Peyer's patch (tissue), 4 donors: ENCODE measurements around the gene IFT43. TPM values are rescaled to one million over a fixed set of nuclear protein-coding genes. Genes with fewer than 3 reads are reported as not detected.
A peak's percentile ranks its signal among the peaks of the same experiment; 100 is the strongest.

ENCODE experiments used
- DNase-seq, 3 donors: peaks; one replicate each; pipeline ENCODE4 v3.0.0-alpha.2; 2017 to 2019
- H3K27ac ChIP-seq, 4 donors: fragments of 200-600 bp; sonication (generic); one replicate each; pipeline ENCODE4 v1.5.1; 2016 to 2019
- H3K27me3 ChIP-seq, 2 donors: fragments of 200-600 bp; sonication (generic); one replicate each; pipeline ENCODE4 v1.5.1; 2019
- H3K36me3 ChIP-seq, 3 donors: fragments of 200-600 bp; sonication (generic); one replicate each; pipeline ENCODE4 v1.5.1; 2016 to 2019
- H3K4me1 ChIP-seq, 4 donors: fragments of 200-600 bp; sonication (generic); one replicate each; pipeline ENCODE4 v1.5.1; 2016 to 2019
- H3K4me3 ChIP-seq, 4 donors: fragments of 200-600 bp; sonication (generic); 1 replicate in 3 of 4; 2 replicates in 1 of 4; pipeline ENCODE4 v1.5.1; 2016 to 2019; ENCODE audit warnings: mild to moderate bottlenecking in 1 of 4
- H3K9me3 ChIP-seq, 4 donors: fragments of 200-600 bp; sonication (generic); one replicate each; pipeline ENCODE4 v1.5.1; 2016 to 2019; ENCODE audit warnings: mild to moderate bottlenecking in 1 of 4
- POLR2A ChIP-seq, 2 donors: fragments of 450-650 bp; IDR thresholded peaks; one replicate each; pipeline ENCODE4 v1.5.1; 2017; ENCODE audit warnings: antibody characterized with exemption in 2 of 2, mild to moderate bottlenecking in 2 of 2, moderate library complexity in 2 of 2
- total RNA-seq, 4 donors: library from RNA; depleted of rRNA; stranded (reverse); fragments of >200 nt; gene quantifications; one replicate each; pipeline ENCODE4 v1.1.0, GENCODE V29; 2016
- TF ChIP-seq, protein P1 (sequence below), 6 experiments: fragments of 450-650 bp in 4 of 6; fragments of 200-600 bp in 2 of 6; sonication (generic) in 1 of 6; IDR thresholded peaks; one replicate each; pipeline ENCODE4 v1.5.1; 2017 to 2019; ENCODE audit warnings: antibody characterized with exemption in 6 of 6, mild to moderate bottlenecking in 3 of 6, moderate library complexity in 1 of 6

The IFT43 gene
- total RNA-seq, 4 donors from 2014 or later: 23.9 to 42.8 (median 33.6) TPM

DNA sequence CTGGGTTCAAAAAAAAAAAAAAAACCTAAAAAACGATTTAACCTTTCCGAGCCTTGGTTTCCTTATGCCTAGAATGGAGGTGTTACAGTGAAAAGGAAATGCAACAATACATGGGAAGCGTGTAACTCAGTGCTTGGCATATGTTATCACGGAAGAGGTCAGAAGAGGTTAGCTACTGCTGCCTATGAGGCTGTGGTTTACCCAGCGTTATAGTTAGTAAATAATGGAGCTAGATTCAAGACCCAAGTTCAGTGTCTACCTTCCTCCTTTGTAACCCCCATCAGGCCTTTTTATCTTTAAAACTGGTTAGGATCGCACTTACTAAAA lies 839 bp downstream of the IFT43 start:
- Histone ChIP-seq H3K27me3 (no peaks in the 10 kb centered on the region), H3K4me3 (peak overlapping the region; percentile 83 to 97 (median 92))
- no peak for TF ChIP-seq POLR2A (IDR thresholded peaks at IDR 0.05)
- TF ChIP-seq, protein P1, sequence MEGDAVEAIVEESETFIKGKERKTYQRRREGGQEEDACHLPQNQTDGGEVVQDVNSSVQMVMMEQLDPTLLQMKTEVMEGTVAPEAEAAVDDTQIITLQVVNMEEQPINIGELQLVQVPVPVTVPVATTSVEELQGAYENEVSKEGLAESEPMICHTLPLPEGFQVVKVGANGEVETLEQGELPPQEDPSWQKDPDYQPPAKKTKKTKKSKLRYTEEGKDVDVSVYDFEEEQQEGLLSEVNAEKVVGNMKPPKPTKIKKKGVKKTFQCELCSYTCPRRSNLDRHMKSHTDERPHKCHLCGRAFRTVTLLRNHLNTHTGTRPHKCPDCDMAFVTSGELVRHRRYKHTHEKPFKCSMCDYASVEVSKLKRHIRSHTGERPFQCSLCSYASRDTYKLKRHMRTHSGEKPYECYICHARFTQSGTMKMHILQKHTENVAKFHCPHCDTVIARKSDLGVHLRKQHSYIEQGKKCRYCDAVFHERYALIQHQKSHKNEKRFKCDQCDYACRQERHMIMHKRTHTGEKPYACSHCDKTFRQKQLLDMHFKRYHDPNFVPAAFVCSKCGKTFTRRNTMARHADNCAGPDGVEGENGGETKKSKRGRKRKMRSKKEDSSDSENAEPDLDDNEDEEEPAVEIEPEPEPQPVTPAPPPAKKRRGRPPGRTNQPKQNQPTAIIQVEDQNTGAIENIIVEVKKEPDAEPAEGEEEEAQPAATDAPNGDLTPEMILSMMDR (IDR thresholded peaks at IDR 0.05): no peak

DNA sequence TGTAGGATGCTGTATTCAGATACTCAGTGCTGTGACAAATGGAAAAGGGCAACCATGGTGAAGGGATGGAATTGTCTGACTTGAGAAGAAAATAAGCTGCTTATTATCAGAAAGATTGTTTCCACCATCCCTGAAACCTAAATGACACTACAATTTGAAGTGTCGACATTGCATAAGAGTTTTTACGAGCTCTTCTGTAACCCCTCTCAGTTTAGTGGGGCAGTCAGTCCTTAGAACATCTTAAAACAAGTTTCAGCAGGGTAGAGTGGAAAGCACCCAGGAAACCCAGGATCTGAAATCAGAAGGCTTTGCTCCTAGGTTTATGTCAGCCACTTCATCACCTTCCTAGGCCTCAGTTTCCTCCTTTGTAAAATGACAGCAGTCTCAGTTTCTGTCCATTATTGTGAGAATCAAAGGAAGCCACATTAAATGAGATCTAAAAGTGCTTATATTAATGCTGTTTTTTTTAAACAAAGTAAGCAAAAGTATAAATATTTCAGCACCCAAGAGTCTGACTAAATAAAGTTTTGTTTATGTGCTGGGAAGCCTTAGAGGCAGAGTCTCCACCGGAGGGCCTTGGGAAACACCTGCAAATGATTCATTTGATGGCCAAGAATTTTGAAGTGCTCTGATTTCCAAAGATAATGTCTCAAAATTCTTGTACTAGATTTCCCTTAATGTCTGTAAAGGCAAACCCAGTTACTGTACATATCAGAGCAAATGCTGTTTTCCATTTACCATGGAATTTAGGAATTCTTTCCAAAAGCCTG lies 1.8 kb downstream of the IFT43 start:
- DNase-seq: no peak
- peaks cover 0 to 7% (median 0%) of the 10 kb centered on the region in 4 donors for H3K4me1 ChIP-seq
- no peaks in the 10 kb centered on the region for H3K27me3 ChIP-seq
- H3K27ac ChIP-seq: no peak overlapping the region
- no peak overlapping the region for H3K4me3 ChIP-seq
- H3K36me3 ChIP-seq: peaks cover 0 to 6% (median 0%) of the 10 kb centered on the region in 3 donors
- TF ChIP-seq, protein P1 (IDR thresholded peaks at IDR 0.05): no peak
- no peak for TF ChIP-seq POLR2A (IDR thresholded peaks at IDR 0.05)
- H3K9me3 ChIP-seq: no peaks in the 10 kb centered on the region

More for the DNA sequence above, 839 bp downstream of the IFT43 start:
- no peaks in the 10 kb centered on the region for H3K9me3 ChIP-seq
- peaks cover 0 to 6% (median 0%) of the 10 kb centered on the region in 3 donors for H3K36me3 ChIP-seq
- H3K27ac ChIP-seq: peak overlapping the region in 3 of 4 donors; percentile 71 to 86 (median 85)
- peaks cover 0 to 8% (median under 1%) of the 10 kb centered on the region in 4 donors for H3K4me1 ChIP-seq
- DNase-seq: no peak

DNA sequence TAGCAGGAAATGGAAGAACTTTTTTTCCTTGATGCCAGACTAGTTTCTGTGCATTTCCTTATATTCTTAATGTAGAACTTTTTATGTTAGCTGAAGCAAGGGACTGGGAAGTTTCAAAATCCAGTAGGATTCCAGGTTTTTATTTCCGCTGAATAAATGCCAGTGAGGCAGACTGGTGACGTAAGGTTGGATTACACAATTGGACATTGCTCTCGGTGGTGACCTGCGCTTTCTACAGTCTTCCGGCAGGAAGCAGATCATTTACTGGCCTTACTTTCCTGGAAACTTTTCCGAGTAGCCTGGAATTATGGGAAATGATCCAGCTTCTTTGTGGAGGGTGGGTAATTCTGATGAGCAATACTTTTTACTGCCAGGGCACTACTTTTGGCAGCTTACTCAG lies 3.6 kb downstream of the IFT43 start:
- no peak for TF ChIP-seq POLR2A (IDR thresholded peaks at IDR 0.05)
- TF ChIP-seq, protein P1 (IDR thresholded peaks at IDR 0.05): peak in 3 of 6 experiments; percentile 5 to 23 (median 15)

DNA sequence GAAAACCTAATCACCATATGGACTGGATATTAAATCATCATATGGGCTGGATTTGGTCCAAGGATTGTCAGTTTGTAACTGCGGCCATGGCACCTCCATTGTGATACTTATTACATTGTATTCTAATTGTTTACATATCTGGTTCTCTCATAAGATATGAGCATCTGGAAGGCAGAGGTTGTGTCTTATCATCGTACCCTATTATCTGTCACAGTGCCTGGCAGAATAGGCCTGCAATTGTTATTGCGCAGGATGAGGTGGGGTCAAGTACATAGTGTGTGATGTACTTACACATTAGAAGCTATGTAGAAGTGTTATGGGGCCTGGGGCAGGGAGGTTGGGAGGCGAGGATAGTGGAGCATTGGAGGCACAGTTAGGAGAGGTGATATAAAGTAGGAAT lies 4.7 kb downstream of the IFT43 start:
- Histone ChIP-seq H3K4me3 (no peak overlapping the region), H3K36me3 (peaks cover 0 to 6% (median 0%) of the 10 kb centered on the region in 3 donors), H3K27ac (no peak overlapping the region), H3K27me3 (no peaks in the 10 kb centered on the region), H3K4me1 (peaks cover 0 to 16% (median 0%) of the 10 kb centered on the region in 4 donors), H3K9me3 (no peaks in the 10 kb centered on the region)
- no peak for DNase-seq
- no peak for TF ChIP-seq POLR2A (IDR thresholded peaks at IDR 0.05)
- TF ChIP-seq, protein P1 (IDR thresholded peaks at IDR 0.05): no peak

More for the DNA sequence above, 3.6 kb downstream of the IFT43 start:
- H3K9me3 ChIP-seq: no peaks in the 10 kb centered on the region
- H3K27ac ChIP-seq: peak overlapping the region in 3 of 4 donors; percentile 47 to 68 (median 61)
- H3K36me3 ChIP-seq: peaks cover 0 to 6% (median 0%) of the 10 kb centered on the region in 3 donors
- DNase-seq: peak in 1 of 3 donors; percentile 72
- H3K4me1 ChIP-seq: peaks cover 0 to 16% (median 0%) of the 10 kb centered on the region in 4 donors
- no peak overlapping the region for H3K4me3 ChIP-seq
- no peaks in the 10 kb centered on the region for H3K27me3 ChIP-seq

DNA sequence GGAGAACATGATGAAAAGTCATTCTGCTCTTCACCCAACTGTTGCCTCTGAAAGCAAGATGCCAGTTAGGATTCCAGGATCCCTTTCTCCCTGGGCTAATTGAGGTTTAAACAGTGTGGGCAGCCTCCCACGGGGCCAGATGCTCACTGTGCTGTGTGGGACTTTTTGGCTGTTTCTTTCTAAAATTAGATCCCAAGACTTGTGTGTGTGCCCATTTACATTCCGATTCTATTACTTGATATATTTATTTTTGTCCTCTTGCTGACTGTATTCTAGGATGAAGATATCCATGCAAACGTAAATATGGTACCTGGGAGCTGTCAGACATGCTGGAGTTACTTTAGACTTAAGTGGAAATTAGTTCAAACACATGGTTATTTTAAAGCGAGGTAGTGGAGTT lies 6.2 kb downstream of the IFT43 start:
- Histone ChIP-seq H3K4me3 (no peak overlapping the region), H3K9me3 (no peaks in the 10 kb centered on the region), H3K27ac (peak overlapping the region in 3 of 4 donors; percentile 5 to 49 (median 7)), H3K27me3 (no peaks in the 10 kb centered on the region), H3K4me1 (peaks cover 0 to 10% (median 0%) of the 10 kb centered on the region in 4 donors), H3K36me3 (peaks cover 0 to 7% (median 0%) of the 10 kb centered on the region in 3 donors)
- no peak for DNase-seq
- TF ChIP-seq, protein P1 (IDR thresholded peaks at IDR 0.05): no peak
- TF ChIP-seq POLR2A (IDR thresholded peaks at IDR 0.05): no peak
